Loucy (cell line): ENCODE results near the gene MEGF9.

Experiments
- H2AFZ ChIP-seq: fragments of 200-600 bp; sonication (generic); 2 replicates; pipeline ENCODE4 v1.6.0; 2016; ENCODE audit warnings: antibody characterized with exemption, mild to moderate bottlenecking, low read length, moderate library complexity
- H3F3A ChIP-seq: fragments of 200-600 bp; 2 replicates; pipeline ENCODE4 v1.6.0; 2016; ENCODE audit warnings: antibody characterized with exemption, low read depth, mild to moderate bottlenecking
- H3K27me3 ChIP-seq: fragments of 200-600 bp; sonication (generic); 2 replicates; pipeline ENCODE4 v1.6.1; 2014; ENCODE audit warnings: low read length, mild to moderate bottlenecking; ENCODE audit not compliant: insufficient read depth, poor library complexity, severe bottlenecking
- H3K36me3 ChIP-seq: fragments of 200-600 bp; sonication (generic); 2 replicates; pipeline ENCODE4 v1.6.1; 2016; ENCODE audit warnings: low read length; ENCODE audit not compliant: insufficient read depth
- H3K4me1 ChIP-seq: fragments of 200-600 bp; sonication (generic); 2 replicates; pipeline ENCODE4 v1.5.1; 2014; ENCODE audit warnings: low read length, mild to moderate bottlenecking; ENCODE audit not compliant: insufficient read depth, poor library complexity, severe bottlenecking
- H3K4me2 ChIP-seq: fragments of 200-600 bp; sonication (generic); 2 replicates; pipeline ENCODE4 v1.6.0; 2014; ENCODE audit warnings: antibody characterized with exemption, low read length, low read depth, mild to moderate bottlenecking; ENCODE audit not compliant: poor library complexity, severe bottlenecking
- H3K4me3 ChIP-seq: fragments of 200-600 bp; sonication (generic); 2 replicates; pipeline ENCODE4 v1.5.1; 2014; ENCODE audit warnings: low read length, mild to moderate bottlenecking, mixed read lengths; ENCODE audit not compliant: poor library complexity, severe bottlenecking
- H3K79me2 ChIP-seq: fragments of 200-600 bp; sonication (generic); 2 replicates; pipeline ENCODE4 v1.6.1; 2014; ENCODE audit warnings: low read length; ENCODE audit not compliant: insufficient read depth
- H3K9ac ChIP-seq: fragments of 200-600 bp; sonication (generic); 2 replicates; pipeline ENCODE4 v1.6.0; 2014; ENCODE audit warnings: mild to moderate bottlenecking, low read depth, low read length, moderate library complexity; ENCODE audit not compliant: poor library complexity, severe bottlenecking
- H3K9me2 ChIP-seq: fragments of 200-600 bp; sonication (generic); replicated peaks from 2 replicates; pipeline ENCODE4 v1.6.1; 2016; ENCODE audit warnings: low read depth, low read length, mixed read lengths
- H3K9me3 ChIP-seq: fragments of 200-600 bp; sonication (generic); 2 replicates; pipeline ENCODE4 v1.6.1; 2014; ENCODE audit warnings: mild to moderate bottlenecking, antibody characterized with exemption, low read length, low read depth; ENCODE audit not compliant: insufficient read depth
- H4K20me1 ChIP-seq: fragments of 200-600 bp; sonication (generic); 2 replicates; pipeline ENCODE4 v1.6.0; 2014; ENCODE audit warnings: antibody characterized with exemption, low read length, mild to moderate bottlenecking; ENCODE audit not compliant: insufficient read depth, poor library complexity, severe bottlenecking
- CTCF ChIP-seq: fragments of 200-600 bp; sonication (generic); conservative IDR thresholded peaks from 2 replicates; pipeline ENCODE4 v1.5.1; 2014; ENCODE audit warnings: mild to moderate bottlenecking, antibody characterized with exemption, low read length
- EZH2phosphoT487 ChIP-seq: fragments of 200-600 bp; IDR thresholded peaks from 2 replicates; pipeline ENCODE4 v1.6.1; 2018; ENCODE audit warnings: antibody characterized with exemption, mild to moderate bottlenecking, moderate library complexity, borderline replicate concordance

Gene MEGF9

GRCh38 chr9:120711841-120712538 is 2.3 kb downstream of the MEGF9 start:
- Histone ChIP-seq H3K27me3 (no peaks in the 10 kb centered on the region), H3K79me2 (peaks cover 50% of the 10 kb centered on the region), H3K4me1 (peaks cover 48% of the 10 kb centered on the region), H3K9me3 (no peaks in the 10 kb centered on the region), H3F3A (no peaks in the 10 kb centered on the region), H3K4me2 (peak overlapping the region; percentile 85), H3K36me3 (no peaks in the 10 kb centered on the region), H3K4me3 (peak overlapping the region; percentile 88), H3K9ac (peak overlapping the region; percentile 81), H3K9me2 (no peaks in the 10 kb centered on the region), H4K20me1 (peaks cover 7% of the 10 kb centered on the region), H2AFZ (no peak overlapping the region)
- TF ChIP-seq EZH2phosphoT487 (no peak), CTCF (no peak)

- no peak overlapping the region for H2AFZ ChIP-seq
- H3K4me2 ChIP-seq, result peak overlapping the region; percentile 85
- H3K9me3 ChIP-seq, result no peaks in the 10 kb centered on the region
- H3K79me2 ChIP-seq, result peaks cover 56% of the 10 kb centered on the region
- H3K27me3 ChIP-seq, result no peaks in the 10 kb centered on the region
- peak overlapping the region; percentile 88 for H3K4me3 ChIP-seq
- H3K4me1 ChIP-seq, result peaks cover 48% of the 10 kb centered on the region
- no peaks in the 10 kb centered on the region for H3F3A ChIP-seq
- no peaks in the 10 kb centered on the region for H3K9me2 ChIP-seq
- peaks cover 7% of the 10 kb centered on the region for H4K20me1 ChIP-seq
- H3K36me3 ChIP-seq, result no peaks in the 10 kb centered on the region
- TF ChIP-seq EZH2phosphoT487, result no peak
- no peak for TF ChIP-seq CTCF
- peak overlapping the region; percentile 56 for H3K9ac ChIP-seq
Measured at GRCh38 chr9:120711354-120711753, 2.9 kb downstream of the MEGF9 start.

DNA sequence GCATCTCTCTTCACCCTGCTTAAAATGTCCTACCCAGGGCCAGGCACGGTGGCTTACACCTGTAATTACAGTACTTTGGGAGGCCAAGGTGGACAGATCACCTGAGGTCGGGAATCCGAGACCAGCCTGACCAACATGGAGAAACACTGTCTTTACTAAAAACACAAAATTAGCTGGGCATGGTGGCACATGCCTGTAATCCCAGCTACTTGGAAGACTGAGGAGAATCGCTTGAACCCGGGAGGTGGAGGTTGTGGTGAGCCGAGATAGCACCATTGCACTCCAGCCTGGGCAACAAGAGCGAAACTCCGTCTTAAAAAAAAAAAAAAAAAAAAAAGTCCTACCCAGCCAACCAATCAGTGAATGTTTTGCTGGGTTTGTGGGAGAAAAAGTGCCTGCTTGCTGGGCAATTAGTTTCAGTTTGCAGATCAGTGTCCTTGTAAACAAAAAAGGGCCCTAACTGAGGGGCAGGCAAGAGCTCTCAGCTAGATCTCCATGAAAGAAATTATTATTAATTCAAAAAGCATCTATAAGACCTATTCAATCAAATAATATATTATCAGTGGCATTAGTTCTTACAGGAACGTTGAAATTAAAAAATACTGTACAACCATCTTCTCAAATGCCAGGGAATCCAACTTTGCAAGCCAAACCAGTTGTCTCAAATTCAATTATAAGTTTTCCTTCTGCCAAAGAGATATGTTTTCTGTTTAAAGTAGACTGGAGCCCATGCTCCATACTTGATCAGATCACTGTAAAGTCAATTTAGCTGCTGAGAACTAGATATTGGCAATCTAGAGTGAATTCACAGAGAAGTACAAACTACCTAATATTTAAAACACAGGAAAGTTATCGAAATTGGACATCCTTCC is 3.9 kb downstream of the MEGF9 start:
- TF ChIP-seq EZH2phosphoT487 (no peak), CTCF (no peak)
- Histone ChIP-seq H3K79me2 (peaks cover 56% of the 10 kb centered on the region), H3K4me2 (peak overlapping the region; percentile 85), H4K20me1 (peaks cover 7% of the 10 kb centered on the region), H3K4me3 (peak overlapping the region; percentile 88), H3K4me1 (peaks cover 54% of the 10 kb centered on the region), H3K9me3 (no peaks in the 10 kb centered on the region), H3K9me2 (no peaks in the 10 kb centered on the region), H3K9ac (peak overlapping the region; percentile 56), H3K36me3 (no peaks in the 10 kb centered on the region), H3K27me3 (no peaks in the 10 kb centered on the region), H3F3A (no peaks in the 10 kb centered on the region), H2AFZ (peak overlapping the region; percentile 69; the same call in 1 of the 2 replicates)
